ENCODE measurements around the gene C1QTNF2. TPM values are rescaled to one million over a fixed set of nuclear protein-coding genes. Genes with fewer than 3 reads are reported as not detected.

Gene C1QTNF2
- total and polyA plus RNA-seq, 2 donors (not counting 1 experiment from before 2014, with no cell fraction given) = not detected

- Histone ChIP-seq H3K4me1 (ENCODE audit: control insufficient read depth in 2 of 2, insufficient read depth in 2 of 2, low read length in 2 of 2) (peaks cover 0 to 2% of the 10 kb centered on the region in 2 donors), H3K36me3 (replicated peaks in 1 of 2; ENCODE audit: control extremely low read depth in 1 of 2, control insufficient read depth in 1 of 2, extremely low read depth in 1 of 2, insufficient read depth in 2 of 2, low read length in 1 of 2) (no peaks in the 10 kb centered on the region), H3K9ac (ENCODE audit: low read length) (no peak overlapping the region), H3K79me2 (ENCODE audit: control insufficient read depth, insufficient read depth, low read length) (no peaks in the 10 kb centered on the region), H2AFZ (ENCODE audit: insufficient read depth, low read depth, low read length, poor library complexity, severe bottlenecking) (no peak overlapping the region), H3K27ac (ENCODE audit: low read length in 2 of 2) (no peak overlapping the region), H3K27me3 (replicated peaks in 1 of 4; ENCODE audit: control extremely low read depth in 1 of 4, control insufficient read depth in 3 of 4, insufficient read depth in 4 of 4, low read length in 3 of 4) (no peaks in the 10 kb centered on the region), H3K4me2 (replicated peaks; ENCODE audit: low read depth, low read length, poor library complexity, severe bottlenecking) (no peak overlapping the region), H3K4me3 (ENCODE audit: control extremely low read depth in 1 of 5, extremely low read depth in 1 of 5, insufficient read depth in 1 of 5, low read depth in 2 of 5, low read length in 4 of 5) (no peak overlapping the region), H4K20me1 (ENCODE audit: control insufficient read depth, insufficient read depth, low read length, poor library complexity, severe bottlenecking) (no peaks in the 10 kb centered on the region), H3K9me3 (ENCODE audit: control extremely low read depth in 1 of 3, control insufficient read depth in 2 of 3, insufficient read depth in 1 of 3, low read length in 2 of 3) (peaks cover 0 to 5% (median 4%) of the 10 kb centered on the region in 3 donors)
- WGBS (ENCODE audit: insufficient coverage) = no CpG with 5 or more reads among the region's 1 CpG
- Mint-ChIP-seq H3K9me3 (ENCODE audit: insufficient read depth) (peaks cover 11% of the 10 kb centered on the region), H3K27me3 (no peaks in the 10 kb centered on the region), H3K4me1 (peaks cover 10% of the 10 kb centered on the region), H3K27ac (no peak overlapping the region), H3K4me3 (no peak overlapping the region)
- ATAC-seq (ENCODE audit: low read depth) = no peak
- ChIA-PET POLR2A (no interaction called here), CTCF (interaction anchor here (0.7 kb wide), 1 partner anchor 121 kb away, joined by 4 read pairs; no protein-coding TSS in a partner anchor)
- intact Hi-C loops (cut with micrococcal nuclease) = no loop called here
- no peak for DNase-seq
- TF ChIP-seq EZH2 (IDR thresholded peaks at IDR 0.05; ENCODE audit: borderline replicate concordance, insufficient read depth, low read depth, low read length, poor library complexity, severe bottlenecking) (no peak), CTCF (IDR thresholded peaks at IDR 0.05) (no peak)
Observed at GRCh38 chr5:160387445-160387844, 17.0 kb upstream of the C1QTNF2 start.

- Histone ChIP-seq H3K27ac (ENCODE audit: low read length in 2 of 2) (no peak overlapping the region), H3K27me3 (replicated peaks in 1 of 4; ENCODE audit: control extremely low read depth in 1 of 4, control insufficient read depth in 3 of 4, insufficient read depth in 4 of 4, low read length in 3 of 4) (no peaks in the 10 kb centered on the region), H3K9ac (ENCODE audit: low read length) (no peak overlapping the region), H4K20me1 (ENCODE audit: control insufficient read depth, insufficient read depth, low read length, poor library complexity, severe bottlenecking) (no peaks in the 10 kb centered on the region), H3K79me2 (ENCODE audit: control insufficient read depth, insufficient read depth, low read length) (no peaks in the 10 kb centered on the region), H3K9me3 (ENCODE audit: control extremely low read depth in 1 of 3, control insufficient read depth in 2 of 3, insufficient read depth in 1 of 3, low read length in 2 of 3) (peaks cover 0 to 5% (median 4%) of the 10 kb centered on the region in 3 donors), H2AFZ (ENCODE audit: insufficient read depth, low read depth, low read length, poor library complexity, severe bottlenecking) (no peak overlapping the region), H3K4me2 (replicated peaks; ENCODE audit: low read depth, low read length, poor library complexity, severe bottlenecking) (no peak overlapping the region), H3K4me3 (ENCODE audit: control extremely low read depth in 1 of 5, extremely low read depth in 1 of 5, insufficient read depth in 1 of 5, low read depth in 2 of 5, low read length in 4 of 5) (no peak overlapping the region), H3K36me3 (replicated peaks in 1 of 2; ENCODE audit: control extremely low read depth in 1 of 2, control insufficient read depth in 1 of 2, extremely low read depth in 1 of 2, insufficient read depth in 2 of 2, low read length in 1 of 2) (no peaks in the 10 kb centered on the region), H3K4me1 (ENCODE audit: control insufficient read depth in 2 of 2, insufficient read depth in 2 of 2, low read length in 2 of 2) (peaks cover 0 to 6% of the 10 kb centered on the region in 2 donors)
- POLR2A ChIA-PET = no interaction called here
- DNase-seq (no peak), ATAC-seq (ENCODE audit: low read depth) (no peak)
- TF ChIP-seq EZH2 (IDR thresholded peaks at IDR 0.05; ENCODE audit: borderline replicate concordance, insufficient read depth, low read depth, low read length, poor library complexity, severe bottlenecking) = no peak
- TF ChIP-seq CTCF (IDR thresholded peaks at IDR 0.05) = no peak
- H3K9me3 Mint-ChIP-seq (ENCODE audit: insufficient read depth) = peaks cover 11% of the 10 kb centered on the region
- no peak overlapping the region for H3K4me3 Mint-ChIP-seq
- intact Hi-C loops (cut with micrococcal nuclease) = no loop called here
- CTCF ChIA-PET = no interaction called here
- peaks cover 14% of the 10 kb centered on the region for H3K4me1 Mint-ChIP-seq
- H3K27me3 Mint-ChIP-seq = no peaks in the 10 kb centered on the region
- no peak overlapping the region for H3K27ac Mint-ChIP-seq
Observed at GRCh38 chr5:160385496-160385895, 15.1 kb upstream of the C1QTNF2 start.

All from B cell (primary cell).